ENCODE measurements around the gene INSIG1.

INSIG1 gene

DNA sequence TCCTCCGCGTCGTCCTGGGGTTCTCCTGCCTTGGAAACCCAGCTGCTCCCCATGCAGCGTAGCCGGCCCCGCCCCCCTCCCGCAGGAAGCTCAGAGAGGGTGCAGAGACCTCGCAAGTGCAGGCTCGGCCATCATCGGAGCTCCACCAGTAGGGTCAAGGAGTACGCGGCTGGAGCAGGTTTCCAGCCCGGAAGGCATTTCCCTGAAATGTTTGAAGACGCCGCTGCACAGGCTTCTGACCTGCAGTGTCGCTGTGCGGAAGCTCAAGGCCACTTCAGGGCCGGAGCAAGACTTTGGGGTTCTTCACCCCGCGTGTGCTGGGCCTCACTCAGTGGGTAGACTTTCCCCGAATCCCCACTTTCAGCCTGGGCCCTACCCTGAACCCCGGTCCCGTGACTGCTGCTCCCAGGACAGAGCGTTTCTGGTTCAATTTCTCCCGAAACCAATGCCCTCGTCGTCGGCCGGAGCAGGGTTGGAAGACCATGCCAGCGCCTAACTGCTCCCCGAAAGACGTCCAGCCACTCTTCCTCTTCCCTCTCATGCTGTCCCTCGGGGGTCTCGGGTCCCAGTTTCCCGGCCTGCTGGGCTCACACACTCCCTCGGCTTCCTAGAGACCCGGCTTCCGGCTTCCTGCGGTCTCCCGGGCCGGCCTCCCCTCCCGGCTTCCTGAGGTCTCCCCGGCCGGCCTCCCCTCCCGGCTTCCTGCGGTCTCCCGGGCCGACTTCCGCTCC, 52.1 kb downstream of the INSIG1 start:
- no peak for DNase-seq (ENCODE audit: low read depth in 3 of 3)

DNA sequence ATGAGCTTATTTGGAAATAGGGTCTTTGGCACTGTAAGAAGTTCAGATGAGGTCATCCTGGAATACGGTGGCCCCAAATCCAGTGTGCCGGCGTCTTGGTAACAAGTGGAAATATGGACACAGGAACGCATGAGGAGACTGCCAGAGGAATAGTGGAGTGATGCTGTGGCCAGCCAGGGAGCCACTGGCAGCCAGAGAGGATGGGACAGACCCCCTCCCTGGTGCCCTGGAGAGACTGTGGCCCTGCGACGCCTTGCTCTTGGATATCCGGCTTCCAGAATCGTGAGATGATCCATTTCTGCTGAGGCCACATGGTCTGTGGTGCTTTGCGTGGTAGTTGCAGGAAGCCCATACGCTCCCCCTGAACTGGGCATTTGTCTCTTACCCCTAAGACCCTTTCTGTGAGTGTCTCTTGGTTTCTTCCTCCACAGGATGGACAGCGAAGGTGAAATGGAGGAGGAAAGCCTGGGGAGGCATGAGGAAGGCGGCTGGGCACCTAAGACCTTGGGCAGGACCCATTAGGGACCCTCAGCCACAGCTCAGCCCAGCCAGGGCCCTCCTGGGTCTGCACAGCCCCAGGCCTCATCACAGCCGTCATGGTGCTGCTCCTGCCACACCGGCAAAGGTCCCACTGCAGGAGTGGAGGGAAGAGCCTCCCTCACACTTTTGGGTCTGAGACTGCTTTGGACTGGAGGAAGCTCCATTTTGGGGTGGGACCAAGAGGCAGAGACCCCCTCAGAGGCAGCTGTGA, 53.6 kb downstream of the INSIG1 start:
- DNase-seq (ENCODE audit: low read depth in 3 of 3): no peak

DNA sequence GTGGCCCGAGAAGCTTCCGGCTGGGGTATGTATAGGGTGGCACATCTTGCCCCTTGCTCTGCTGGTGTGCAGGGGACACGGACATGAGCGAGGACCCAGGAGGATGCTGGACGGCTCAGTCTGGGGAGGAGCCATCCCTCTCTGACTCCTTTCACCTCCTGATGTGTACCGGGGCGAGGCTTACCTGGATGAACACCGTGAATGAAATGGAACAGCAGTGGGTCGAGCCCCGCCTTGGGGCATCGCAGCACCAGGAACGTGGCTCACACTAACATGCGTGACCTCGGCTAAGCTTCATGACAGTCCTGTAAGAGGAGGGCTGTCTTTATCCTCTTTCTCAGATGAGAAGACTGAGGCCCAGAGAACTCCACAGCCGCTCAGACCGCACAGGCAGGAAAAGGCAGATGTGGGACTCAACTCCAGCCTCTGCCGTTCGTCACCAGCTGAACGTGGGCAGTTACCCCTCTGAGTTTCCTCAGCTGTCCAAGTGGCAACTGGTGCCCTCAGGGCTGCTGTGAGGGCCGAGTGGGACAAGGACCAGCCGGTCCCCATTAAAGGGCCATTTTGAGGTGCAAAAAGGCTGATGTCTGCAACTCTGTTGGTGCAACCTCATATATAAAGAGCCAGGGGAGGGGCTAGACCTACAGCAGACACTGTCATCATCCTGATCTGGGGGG, 54.5 kb downstream of the INSIG1 start:
- no peak for DNase-seq (ENCODE audit: low read depth in 3 of 3)

DNA sequence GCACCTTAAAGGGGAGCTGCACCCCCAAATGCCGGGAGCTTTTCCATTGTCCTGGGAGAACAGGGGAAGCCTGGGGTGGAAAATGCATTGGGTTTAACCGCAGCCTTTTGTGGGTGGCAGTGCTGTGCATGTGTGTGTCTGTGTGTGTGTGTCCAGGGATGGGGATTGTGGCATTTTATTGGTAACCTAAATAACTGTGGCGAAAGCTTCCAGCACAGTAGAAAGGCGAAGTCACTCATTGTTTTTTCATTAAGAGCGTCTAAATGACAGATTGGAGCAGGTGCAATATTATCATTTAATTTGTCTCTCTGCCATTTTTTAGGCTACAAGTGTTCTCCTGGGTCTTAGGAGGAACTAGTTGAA, 55.1 kb downstream of the INSIG1 start:
- no peak for DNase-seq (ENCODE audit: low read depth in 3 of 3)

DNA sequence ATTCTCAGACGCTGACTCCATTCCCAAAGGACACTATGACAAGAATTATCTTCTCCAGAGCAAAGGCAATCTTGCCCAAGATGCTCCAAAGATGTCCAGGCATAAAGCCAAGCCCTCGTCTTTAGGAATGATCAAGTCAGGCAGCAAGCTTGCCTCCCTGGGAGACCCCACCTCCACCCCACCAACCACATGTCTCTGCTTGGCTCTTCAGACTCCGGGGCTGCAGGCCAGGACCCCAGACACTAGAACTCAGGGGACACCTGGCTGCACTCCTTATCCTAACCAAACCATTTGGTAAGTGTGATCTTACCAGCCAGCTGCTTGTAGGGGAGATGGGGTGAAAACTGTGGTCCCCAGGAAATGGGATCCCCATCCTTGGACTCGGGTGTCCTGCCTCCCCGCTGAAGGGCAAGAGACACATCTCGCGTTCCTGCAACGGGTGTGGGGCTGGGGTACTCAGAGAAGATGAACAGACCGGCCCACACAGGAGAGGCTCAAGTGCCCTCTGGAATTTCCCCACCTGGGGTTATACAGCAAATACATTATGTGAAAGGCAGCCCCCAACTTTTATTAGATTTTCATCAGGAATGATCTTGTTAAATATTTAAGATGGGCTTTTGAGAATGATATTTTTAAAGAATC, 55.7 kb downstream of the INSIG1 start:
- no peak for DNase-seq (ENCODE audit: low read depth in 3 of 3)

DNA sequence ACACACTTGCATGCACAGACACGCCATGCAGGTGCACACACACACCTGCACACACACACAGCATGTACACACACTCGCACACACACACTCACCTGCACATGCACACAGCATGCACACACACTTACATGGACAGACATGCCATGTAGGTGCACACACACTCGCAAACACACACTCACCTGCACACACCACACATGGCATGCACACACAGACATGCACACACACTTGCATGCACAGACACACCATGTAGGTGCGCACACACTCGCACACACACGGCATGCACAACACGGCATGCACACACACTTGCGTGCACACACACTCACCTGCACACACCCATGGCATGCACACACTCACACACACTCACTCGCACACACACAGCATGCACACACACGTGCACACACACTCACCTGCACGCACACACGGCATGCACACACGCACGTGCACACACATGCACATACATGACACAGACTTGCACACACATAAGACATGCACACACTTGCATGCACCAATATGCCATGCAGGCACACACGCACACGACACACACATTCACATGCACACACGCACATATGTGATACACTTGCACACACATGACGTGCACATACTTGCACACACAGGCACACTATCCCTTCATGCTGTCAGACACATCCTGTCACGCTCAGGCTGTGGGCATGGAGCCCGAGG, 56.8 kb downstream of the INSIG1 start:
- no peak for DNase-seq (ENCODE audit: low read depth in 3 of 3)

DNA sequence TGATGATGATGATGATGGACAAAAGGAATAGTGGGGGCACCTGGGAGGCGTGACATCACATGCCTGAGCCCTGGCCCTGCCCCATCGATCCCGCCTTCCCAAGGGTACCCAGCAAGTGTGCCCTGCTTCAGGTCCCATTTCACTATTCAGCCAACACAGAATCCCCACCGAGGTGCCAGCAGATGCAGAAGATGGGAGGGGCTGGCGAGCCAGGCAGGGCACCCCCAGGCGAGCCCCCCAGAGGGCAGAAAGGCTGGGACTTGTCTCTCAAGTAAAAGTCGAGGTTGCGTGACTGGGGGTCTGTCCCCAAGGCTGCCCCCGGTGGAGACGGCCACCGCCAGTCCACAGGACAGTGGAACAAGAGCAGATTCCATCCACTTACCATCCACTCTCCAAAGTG, 57.5 kb downstream of the INSIG1 start:
- DNase-seq (ENCODE audit: low read depth in 3 of 3): no peak

DNA sequence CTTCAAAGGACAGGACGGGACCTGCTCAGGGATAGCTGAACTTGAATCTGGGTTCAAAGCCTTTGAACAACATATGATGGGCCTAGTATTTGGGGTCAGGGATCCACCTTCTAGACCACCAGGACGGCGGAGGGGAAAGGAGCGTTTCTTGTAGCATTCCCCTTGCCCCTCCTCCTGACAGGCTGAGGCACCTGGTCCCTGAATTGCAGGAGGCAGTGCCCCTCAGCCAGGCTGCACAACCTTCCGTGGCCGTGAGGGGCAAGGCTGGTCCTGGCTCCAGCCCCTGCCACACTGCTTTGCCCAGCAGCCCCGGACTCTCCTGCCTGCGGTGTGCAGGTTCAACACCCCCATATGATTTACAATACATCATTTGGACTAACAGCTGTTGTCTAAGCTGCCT, 58.1 kb downstream of the INSIG1 start:
- DNase-seq (ENCODE audit: low read depth in 3 of 3): no peak

DNA sequence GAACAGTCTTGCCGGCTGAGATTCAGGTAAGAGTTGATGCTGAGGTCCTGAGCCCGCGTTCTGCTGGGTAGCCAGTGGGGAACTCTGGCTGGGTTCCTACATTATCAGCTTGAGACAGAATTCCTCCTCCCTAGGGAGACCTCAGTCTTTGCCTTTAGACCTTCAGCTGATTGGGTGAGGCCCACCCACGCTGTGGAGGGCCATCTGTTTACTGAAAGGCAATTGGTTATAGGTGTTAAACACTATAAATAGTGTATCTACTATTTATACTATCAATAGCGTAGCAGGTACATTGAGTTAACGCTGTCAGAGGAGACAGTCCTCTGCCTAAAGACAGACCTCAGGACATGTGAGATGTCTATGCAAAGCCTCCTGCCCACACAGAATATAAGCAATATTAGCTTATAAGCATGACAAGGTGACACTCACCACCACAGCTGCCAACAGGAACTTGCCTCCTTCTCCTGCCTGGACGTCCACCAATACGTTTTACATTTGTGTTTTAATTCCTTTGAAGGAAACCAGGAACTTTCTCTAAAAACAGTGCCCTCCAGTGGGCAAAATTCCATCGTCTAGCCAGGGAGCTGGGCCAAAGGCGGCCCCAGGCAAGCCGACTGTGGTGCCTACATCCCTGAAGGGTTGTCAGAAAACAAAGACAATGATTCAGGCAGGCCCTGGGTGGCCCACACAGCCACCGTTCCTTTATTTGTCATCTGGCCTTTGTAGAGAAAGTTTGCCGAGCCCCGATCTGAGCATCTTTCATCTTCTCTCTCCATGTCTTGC, 58.8 kb downstream of the INSIG1 start:
- no peak for DNase-seq (ENCODE audit: low read depth in 3 of 3)

DNA sequence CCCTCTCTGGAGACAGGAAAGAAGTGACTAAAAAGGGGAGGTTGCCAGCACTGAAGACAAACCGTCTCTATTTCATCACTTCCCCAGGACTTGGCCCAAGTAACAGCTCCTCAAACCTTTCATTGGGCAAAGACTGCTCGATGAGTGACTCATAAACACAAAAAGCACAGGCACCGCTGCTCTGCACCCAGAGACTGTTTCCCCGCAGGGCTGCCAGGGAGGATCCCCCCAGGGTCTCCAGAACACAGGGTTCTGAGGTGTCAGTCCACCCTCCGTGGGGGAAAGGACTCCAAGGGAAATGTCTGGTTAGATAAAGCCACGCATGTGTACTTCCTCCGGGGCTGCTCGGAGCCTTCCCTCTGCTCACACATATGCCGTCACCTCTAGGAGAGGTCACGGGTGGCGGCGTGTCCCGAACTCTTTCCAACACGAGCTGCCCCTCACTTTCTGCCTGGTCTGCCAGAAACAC, 59.9 kb downstream of the INSIG1 start:
- no peak for DNase-seq (ENCODE audit: low read depth in 3 of 3)

DNA sequence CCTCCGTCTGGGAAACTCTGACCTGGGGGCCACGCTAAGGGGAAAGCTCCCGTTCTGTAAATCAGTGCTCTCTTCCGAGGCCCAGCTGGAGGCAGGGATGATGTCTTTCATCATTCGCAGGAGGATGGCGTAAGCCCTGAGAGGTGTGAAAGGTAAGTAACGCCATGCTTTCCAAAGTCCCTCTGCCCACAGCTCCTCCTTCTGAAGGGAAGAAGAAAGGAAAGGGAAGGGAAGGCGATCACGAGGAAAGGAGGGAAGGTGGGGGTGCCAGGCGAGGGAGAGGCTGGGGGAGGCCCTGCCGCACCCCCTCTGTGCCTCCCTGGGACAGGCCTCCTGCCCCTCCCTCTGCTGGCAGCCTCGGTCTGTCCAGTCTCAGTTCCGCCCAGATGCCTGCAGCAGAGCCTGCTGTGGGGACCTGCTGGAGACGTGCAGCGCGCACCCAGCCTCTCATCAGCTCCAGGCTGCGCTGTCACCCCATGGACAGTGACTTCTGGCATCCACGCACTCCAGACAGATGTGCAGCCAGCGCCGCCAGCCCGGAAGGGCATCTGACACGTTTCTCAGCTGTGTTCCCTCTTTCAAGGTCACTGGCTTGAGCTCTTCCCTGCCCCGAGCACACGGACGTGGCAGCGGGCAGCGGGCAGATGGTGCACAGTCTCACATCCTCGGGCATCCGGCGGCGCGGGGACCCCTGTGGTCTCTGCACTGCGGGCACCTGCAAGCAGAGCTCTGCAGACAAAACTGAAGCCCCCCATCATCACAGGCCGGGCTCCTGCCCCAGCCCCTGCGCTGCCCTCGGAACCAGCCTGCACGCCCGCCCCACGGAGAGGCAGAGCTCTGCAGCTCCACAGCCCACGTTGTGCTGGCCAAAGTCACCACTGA, 60.6 kb downstream of the INSIG1 start:
- no peak for DNase-seq (ENCODE audit: low read depth in 3 of 3)

DNA sequence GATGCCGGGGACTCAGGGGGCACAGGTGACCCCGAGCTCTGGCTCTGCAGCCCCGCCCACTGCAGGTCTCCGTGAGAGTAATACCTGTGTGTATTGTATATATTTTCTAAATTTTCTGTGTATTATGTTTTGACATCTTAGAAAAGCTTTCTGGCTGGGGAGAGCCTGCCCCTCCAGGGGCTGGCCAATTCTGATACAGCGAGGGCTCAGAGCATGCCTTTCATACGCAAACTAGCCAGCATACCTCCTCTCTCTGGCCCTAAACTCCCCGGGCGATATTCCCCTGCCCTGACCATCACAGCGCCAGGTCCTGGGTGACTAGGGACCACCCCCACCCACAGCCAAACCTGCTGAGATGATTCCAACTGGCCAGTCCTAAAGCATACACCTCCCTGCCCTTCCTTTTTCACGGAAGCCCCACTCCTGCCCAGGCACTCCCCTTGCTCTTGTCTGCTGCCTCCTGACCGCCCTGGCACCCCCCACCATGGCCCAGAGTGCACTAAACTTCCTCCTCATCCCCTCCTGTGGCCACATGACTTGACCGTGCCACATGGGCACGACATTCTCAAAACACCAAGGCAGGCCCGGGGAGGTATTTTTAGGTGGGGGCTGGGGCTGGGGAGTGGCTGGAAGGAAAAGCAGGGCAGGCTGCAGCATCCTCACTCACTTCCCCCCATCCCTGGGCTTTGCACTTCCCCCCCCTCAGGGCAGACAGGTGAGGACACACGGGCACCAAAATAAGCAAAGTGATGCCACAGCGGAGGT, 61.5 kb downstream of the INSIG1 start:
- DNase-seq (ENCODE audit: low read depth in 3 of 3): no peak
